ENCODE data around the gene ACKR3. TPM values are rescaled to one million over a fixed set of nuclear protein-coding genes. Genes with fewer than 3 reads are reported as not detected.

ACKR3 gene
- total RNA-seq, 2 experiments from 2014 or later: 0.61 to 0.74 TPM

DNA sequence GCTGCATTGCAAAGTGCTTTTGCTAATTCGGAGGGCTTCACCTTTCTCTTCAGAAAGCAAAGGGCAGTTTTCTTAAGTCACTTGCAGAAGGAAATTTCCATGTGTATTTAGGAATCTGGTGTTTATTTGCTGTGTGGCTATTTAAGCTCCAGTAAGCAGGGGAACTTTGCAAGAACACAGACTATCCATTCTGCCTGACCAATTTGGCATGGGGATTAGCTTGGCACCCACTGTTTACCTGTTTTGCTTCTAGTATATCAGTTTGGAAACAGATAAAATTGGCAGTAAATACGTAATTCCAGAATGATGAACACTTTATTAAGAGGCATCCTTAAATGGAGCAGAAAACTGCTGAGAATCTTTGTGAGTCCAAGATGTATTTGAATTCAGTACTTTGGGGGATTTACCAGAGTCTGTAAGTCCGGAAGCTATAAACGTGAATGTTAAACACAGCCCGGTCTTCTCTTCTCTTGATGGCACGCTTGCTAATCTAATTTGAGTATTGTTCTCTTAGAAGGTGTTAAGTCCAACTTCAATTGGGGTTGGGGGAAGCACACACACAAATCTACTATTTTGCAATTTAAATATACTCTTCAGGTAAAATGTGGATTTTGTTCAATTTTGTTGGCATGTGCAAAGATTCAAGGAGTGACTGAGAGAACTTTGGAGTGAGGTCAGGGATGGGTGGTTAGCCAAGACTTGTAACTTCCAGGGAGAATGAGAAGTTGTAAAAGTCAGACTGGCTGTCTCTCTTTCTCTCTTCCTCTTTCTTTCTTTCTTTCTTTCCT lies 650 bp downstream of the ACKR3 start:
- Mint-ChIP-seq H3K36me3 (ENCODE audit: low read depth) (peaks cover 13% of the 10 kb centered on the region), H3K27me3 (no peaks in the 10 kb centered on the region), H3K9me3 (no peaks in the 10 kb centered on the region), H3K4me3 (no peak overlapping the region), H3K4me1 (ENCODE audit: low read depth) (peaks cover 20% of the 10 kb centered on the region), H3K27ac (no peak overlapping the region)
- no peak overlapping the region for H3K4me3 ChIP-seq (ENCODE audit: low read length)
- H3K36me3 ChIP-seq (ENCODE audit: insufficient read depth, low read length): peaks cover 19% of the 10 kb centered on the region
- CTCF ChIA-PET: interaction anchor here (0.5 to 5.1 kb wide), 11 partner anchors 10 to 515 kb away, joined by 3 to 73 read pairs (median 3); partner anchors contain the start of gene COPS8
- TF ChIP-seq, protein P1, sequence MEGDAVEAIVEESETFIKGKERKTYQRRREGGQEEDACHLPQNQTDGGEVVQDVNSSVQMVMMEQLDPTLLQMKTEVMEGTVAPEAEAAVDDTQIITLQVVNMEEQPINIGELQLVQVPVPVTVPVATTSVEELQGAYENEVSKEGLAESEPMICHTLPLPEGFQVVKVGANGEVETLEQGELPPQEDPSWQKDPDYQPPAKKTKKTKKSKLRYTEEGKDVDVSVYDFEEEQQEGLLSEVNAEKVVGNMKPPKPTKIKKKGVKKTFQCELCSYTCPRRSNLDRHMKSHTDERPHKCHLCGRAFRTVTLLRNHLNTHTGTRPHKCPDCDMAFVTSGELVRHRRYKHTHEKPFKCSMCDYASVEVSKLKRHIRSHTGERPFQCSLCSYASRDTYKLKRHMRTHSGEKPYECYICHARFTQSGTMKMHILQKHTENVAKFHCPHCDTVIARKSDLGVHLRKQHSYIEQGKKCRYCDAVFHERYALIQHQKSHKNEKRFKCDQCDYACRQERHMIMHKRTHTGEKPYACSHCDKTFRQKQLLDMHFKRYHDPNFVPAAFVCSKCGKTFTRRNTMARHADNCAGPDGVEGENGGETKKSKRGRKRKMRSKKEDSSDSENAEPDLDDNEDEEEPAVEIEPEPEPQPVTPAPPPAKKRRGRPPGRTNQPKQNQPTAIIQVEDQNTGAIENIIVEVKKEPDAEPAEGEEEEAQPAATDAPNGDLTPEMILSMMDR (IDR thresholded peaks at IDR 0.05): no peak
- DNase-seq: no peak
- H3K9me3 ChIP-seq (ENCODE audit: control insufficient read depth in 1 of 2, insufficient read depth in 1 of 2, low read length in 2 of 2): no peaks in the 10 kb centered on the region
- no peak overlapping the region for H3K27ac ChIP-seq (ENCODE audit: low read depth in 1 of 2, low read length in 2 of 2)
- intact Hi-C loops (cut with DNase I, micrococcal nuclease): loop anchor here in 1 of 2 experiments (1.0 to 5.0 kb wide), 3 partner anchors 216 to 492 kb away; no protein-coding TSS in a partner anchor
- no peak for ATAC-seq (ENCODE audit: poor library complexity)
- POLR2A ChIA-PET: interaction anchor here (1.0 to 2.7 kb wide), 9 partner anchors 14 to 63 kb away, joined by 3 to 26 read pairs (median 5); a partner anchor contains a TSS
- no peaks in the 10 kb centered on the region for H3K27me3 ChIP-seq (ENCODE audit: control insufficient read depth in 1 of 2, insufficient read depth in 2 of 2, low read length in 2 of 2)
- H3K4me1 ChIP-seq (ENCODE audit: insufficient read depth, low read length): peaks cover 23% of the 10 kb centered on the region

DNA sequence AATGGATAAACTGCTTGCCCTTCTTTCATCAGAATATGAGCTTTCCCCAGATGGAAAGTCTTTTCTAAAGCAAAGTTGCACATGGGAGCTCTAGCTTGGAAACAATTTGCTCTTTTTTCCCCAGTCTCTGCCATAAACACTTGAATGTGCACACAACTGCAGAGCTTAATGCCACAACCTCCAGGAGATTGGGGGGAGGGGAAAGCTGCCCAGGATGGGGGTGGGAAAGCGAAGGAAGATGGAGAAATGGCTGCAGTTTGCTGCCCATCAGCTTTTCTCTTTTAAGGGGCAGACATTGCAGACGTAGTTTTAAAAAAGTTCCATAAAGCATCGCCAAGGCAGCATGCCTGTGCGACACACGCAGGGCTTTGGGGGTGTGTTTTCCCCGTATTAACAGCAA lies 1.5 kb downstream of the ACKR3 start:
- H3K4me1 Mint-ChIP-seq (ENCODE audit: low read depth): peaks cover 20% of the 10 kb centered on the region
- H3K4me3 Mint-ChIP-seq: no peak overlapping the region
- Histone ChIP-seq H3K4me1 (ENCODE audit: insufficient read depth, low read length) (peaks cover 23% of the 10 kb centered on the region), H3K27ac (ENCODE audit: low read depth in 1 of 2, low read length in 2 of 2) (no peak overlapping the region), H3K4me3 (ENCODE audit: low read length) (no peak overlapping the region), H3K9me3 (ENCODE audit: control insufficient read depth in 1 of 2, insufficient read depth in 1 of 2, low read length in 2 of 2) (no peaks in the 10 kb centered on the region), H3K36me3 (ENCODE audit: insufficient read depth, low read length) (peaks cover 13% of the 10 kb centered on the region), H3K27me3 (ENCODE audit: control insufficient read depth in 1 of 2, insufficient read depth in 2 of 2, low read length in 2 of 2) (no peaks in the 10 kb centered on the region)
- peaks cover 15% of the 10 kb centered on the region for H3K36me3 Mint-ChIP-seq (ENCODE audit: low read depth)
- no peak for DNase-seq
- intact Hi-C loops (cut with DNase I, micrococcal nuclease): loop anchor here in 1 of 2 experiments (5.0 kb wide), 2 partner anchors 456 to 491 kb away; no protein-coding TSS in a partner anchor
- ChIA-PET POLR2A (interaction anchor here (1.6 kb wide), 1 partner anchor 25 kb away, joined by 5 read pairs; no protein-coding TSS in a partner anchor), CTCF (interaction anchor here (1.0 to 5.1 kb wide), 2 partner anchors 36 to 58 kb away, joined by 3 to 73 read pairs; no protein-coding TSS in a partner anchor)
- no peak for ATAC-seq (ENCODE audit: poor library complexity)
- TF ChIP-seq, protein P1 (IDR thresholded peaks at IDR 0.05): no peak
- no peak overlapping the region for H3K27ac Mint-ChIP-seq
- H3K9me3 Mint-ChIP-seq: no peaks in the 10 kb centered on the region
- H3K27me3 Mint-ChIP-seq: no peaks in the 10 kb centered on the region

DNA sequence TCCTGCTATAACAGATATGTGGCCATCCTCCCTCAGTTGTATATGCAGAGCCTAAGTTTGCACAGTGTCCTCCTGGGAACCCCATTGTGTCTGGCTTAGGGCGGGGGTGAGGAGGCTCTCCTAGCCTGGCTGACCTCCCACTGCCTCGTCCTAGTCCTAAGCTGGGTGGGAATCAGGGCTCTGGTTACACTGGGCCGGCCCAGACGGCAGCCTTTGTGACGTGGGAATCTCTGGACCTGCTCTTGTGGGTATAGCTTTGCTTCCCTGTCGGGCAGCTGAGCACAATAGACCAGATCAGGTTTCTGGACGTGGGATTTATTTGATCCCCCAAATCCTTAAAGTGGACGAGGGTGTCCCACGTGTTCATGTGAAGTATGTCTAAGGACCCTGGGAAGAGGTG lies 2.9 kb downstream of the ACKR3 start:
- peaks cover 20% of the 10 kb centered on the region for H3K4me1 Mint-ChIP-seq (ENCODE audit: low read depth)
- TF ChIP-seq, protein P1 (IDR thresholded peaks at IDR 0.05): no peak
- ChIA-PET POLR2A (no interaction called here), CTCF (interaction anchor here (1.9 kb wide), 1 partner anchor 60 kb away, joined by 4 read pairs; no protein-coding TSS in a partner anchor)
- no peak overlapping the region for H3K27ac Mint-ChIP-seq
- H3K4me3 Mint-ChIP-seq: no peak overlapping the region
- no peaks in the 10 kb centered on the region for H3K27me3 ChIP-seq (ENCODE audit: control insufficient read depth in 1 of 2, insufficient read depth in 2 of 2, low read length in 2 of 2)
- ATAC-seq (ENCODE audit: poor library complexity) (no peak), DNase-seq (no peak)
- H3K36me3 Mint-ChIP-seq (ENCODE audit: low read depth): peaks cover 15% of the 10 kb centered on the region
- H3K27me3 Mint-ChIP-seq: no peaks in the 10 kb centered on the region
- H3K4me1 ChIP-seq (ENCODE audit: insufficient read depth, low read length): peaks cover 23% of the 10 kb centered on the region
- H3K9me3 ChIP-seq (ENCODE audit: control insufficient read depth in 1 of 2, insufficient read depth in 1 of 2, low read length in 2 of 2): no peaks in the 10 kb centered on the region
- H3K4me3 ChIP-seq (ENCODE audit: low read length): no peak overlapping the region
- H3K27ac ChIP-seq (ENCODE audit: low read depth in 1 of 2, low read length in 2 of 2): no peak overlapping the region
- peaks cover 14% of the 10 kb centered on the region for H3K36me3 ChIP-seq (ENCODE audit: insufficient read depth, low read length)
- no peaks in the 10 kb centered on the region for H3K9me3 Mint-ChIP-seq
- intact Hi-C loops (cut with DNase I, micrococcal nuclease): loop anchor here in 1 of 2 experiments (5.0 kb wide), 2 partner anchors 455 to 490 kb away; no protein-coding TSS in a partner anchor
